Measurements from ENCODE around the gene UTP11. TPM values are rescaled to one million over a fixed set of nuclear protein-coding genes. Genes with fewer than 3 reads are reported as not detected.

Gene UTP11
- total RNA-seq, 1 donor from 2014 or later: 32.6 TPM

DNA sequence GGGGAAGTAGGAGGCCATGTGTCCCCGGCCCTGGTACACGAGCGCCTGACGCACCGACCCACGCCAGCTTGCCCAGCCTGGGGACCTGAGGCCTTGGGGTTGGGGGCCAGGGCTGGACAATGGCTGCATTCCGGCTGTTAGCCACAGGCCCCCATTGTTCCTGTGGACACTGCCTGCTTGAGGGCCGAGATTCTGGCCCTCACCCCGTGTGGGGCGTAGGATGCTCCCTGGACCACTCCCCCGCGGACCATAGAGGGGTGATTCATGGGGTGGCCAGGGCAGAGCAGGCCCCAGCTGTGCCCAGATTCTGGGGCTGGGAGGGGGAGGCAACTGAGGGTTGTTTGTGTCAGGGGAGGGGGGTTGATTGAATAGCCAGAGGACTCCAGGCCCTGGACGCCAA lies 22.3 kb downstream of the UTP11 start:
- no peak overlapping the region for H3K27ac Mint-ChIP-seq (ENCODE audit: unreplicated experiment)
- no peak for DNase-seq (ENCODE audit: extremely low spot score, unreplicated experiment)
- no peak for TF ChIP-seq CTCF (IDR thresholded peaks at IDR 0.05)
- H3K4me1 Mint-ChIP-seq (ENCODE audit: unreplicated experiment): peaks cover 8% of the 10 kb centered on the region
- no peak overlapping the region for H3K4me3 Mint-ChIP-seq (ENCODE audit: unreplicated experiment)
- no peaks in the 10 kb centered on the region for H3K36me3 Mint-ChIP-seq (ENCODE audit: unreplicated experiment)
- peaks cover 6% of the 10 kb centered on the region for H3K27me3 Mint-ChIP-seq (ENCODE audit: unreplicated experiment)
- H3K9me3 Mint-ChIP-seq (ENCODE audit: unreplicated experiment): no peaks in the 10 kb centered on the region

DNA sequence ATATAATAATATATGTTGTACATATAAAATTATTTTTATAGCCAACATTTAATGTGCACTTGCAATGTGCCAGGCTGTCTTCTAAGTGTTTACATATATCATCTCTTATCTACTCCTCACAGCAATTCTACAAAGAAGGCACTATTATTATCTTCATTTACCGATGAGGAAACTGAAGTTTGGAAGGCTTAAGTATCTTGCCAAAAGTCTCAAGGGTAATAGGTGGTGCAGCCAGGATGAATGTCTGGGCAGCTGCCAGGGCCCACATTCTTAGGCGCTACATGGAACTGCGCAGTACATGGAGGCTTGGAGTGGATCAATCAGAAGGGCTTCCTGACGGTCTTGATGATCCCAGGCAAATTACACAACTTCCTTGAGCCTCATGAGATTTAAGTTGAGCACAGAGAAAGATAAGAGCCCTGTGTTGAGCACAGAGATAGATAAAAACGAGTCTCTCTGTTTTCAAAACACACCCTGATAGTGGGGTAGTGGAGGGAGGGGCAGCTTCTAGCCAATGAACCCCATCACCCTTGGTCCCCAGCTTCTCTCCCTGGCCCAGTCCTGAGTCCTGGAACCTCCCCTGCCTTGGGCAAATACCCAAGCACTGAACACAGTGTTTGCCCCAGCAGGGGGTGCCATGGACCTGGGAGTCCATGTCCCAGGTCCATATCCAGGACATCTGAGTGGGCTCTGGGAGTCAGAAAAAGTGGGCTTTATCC lies 24.8 kb downstream of the UTP11 start:
- peaks cover 26% of the 10 kb centered on the region for H3K27me3 Mint-ChIP-seq (ENCODE audit: unreplicated experiment)
- no peaks in the 10 kb centered on the region for H3K36me3 Mint-ChIP-seq (ENCODE audit: unreplicated experiment)
- no peak for DNase-seq (ENCODE audit: extremely low spot score, unreplicated experiment)
- no peaks in the 10 kb centered on the region for H3K4me1 Mint-ChIP-seq (ENCODE audit: unreplicated experiment)
- H3K27ac Mint-ChIP-seq (ENCODE audit: unreplicated experiment): no peak overlapping the region
- H3K4me3 Mint-ChIP-seq (ENCODE audit: unreplicated experiment): no peak overlapping the region
- H3K9me3 Mint-ChIP-seq (ENCODE audit: unreplicated experiment): no peaks in the 10 kb centered on the region
- TF ChIP-seq CTCF (IDR thresholded peaks at IDR 0.05): peak; percentile 22

DNA sequence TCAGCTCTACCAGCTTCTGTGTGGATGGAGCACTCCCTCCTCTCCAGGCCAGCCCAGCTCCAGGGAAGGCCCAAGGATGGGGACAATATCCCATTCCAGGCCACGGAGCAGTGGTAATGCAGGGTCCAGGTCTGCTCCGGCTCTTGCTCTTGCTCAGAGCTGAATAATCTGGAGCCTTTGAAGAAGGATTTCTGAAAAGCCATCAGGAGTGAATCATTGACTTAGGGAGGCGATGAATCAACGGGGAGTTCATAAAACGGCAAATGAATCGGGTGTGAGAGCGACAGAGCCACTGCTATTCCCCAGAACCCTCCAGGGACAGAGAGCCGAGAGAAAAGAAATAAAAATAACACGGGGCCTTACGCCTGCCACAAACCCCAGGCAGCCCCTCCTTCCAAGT lies 26.3 kb downstream of the UTP11 start:
- H3K27me3 Mint-ChIP-seq (ENCODE audit: unreplicated experiment): peaks cover 39% of the 10 kb centered on the region
- no peaks in the 10 kb centered on the region for H3K9me3 Mint-ChIP-seq (ENCODE audit: unreplicated experiment)
- no peak for DNase-seq (ENCODE audit: extremely low spot score, unreplicated experiment)
- no peak overlapping the region for H3K4me3 Mint-ChIP-seq (ENCODE audit: unreplicated experiment)
- H3K27ac Mint-ChIP-seq (ENCODE audit: unreplicated experiment): no peak overlapping the region
- peaks cover 6% of the 10 kb centered on the region for H3K36me3 Mint-ChIP-seq (ENCODE audit: unreplicated experiment)
- peaks cover under 1% of the 10 kb centered on the region for H3K4me1 Mint-ChIP-seq (ENCODE audit: unreplicated experiment)
- TF ChIP-seq CTCF (IDR thresholded peaks at IDR 0.05): no peak

DNA sequence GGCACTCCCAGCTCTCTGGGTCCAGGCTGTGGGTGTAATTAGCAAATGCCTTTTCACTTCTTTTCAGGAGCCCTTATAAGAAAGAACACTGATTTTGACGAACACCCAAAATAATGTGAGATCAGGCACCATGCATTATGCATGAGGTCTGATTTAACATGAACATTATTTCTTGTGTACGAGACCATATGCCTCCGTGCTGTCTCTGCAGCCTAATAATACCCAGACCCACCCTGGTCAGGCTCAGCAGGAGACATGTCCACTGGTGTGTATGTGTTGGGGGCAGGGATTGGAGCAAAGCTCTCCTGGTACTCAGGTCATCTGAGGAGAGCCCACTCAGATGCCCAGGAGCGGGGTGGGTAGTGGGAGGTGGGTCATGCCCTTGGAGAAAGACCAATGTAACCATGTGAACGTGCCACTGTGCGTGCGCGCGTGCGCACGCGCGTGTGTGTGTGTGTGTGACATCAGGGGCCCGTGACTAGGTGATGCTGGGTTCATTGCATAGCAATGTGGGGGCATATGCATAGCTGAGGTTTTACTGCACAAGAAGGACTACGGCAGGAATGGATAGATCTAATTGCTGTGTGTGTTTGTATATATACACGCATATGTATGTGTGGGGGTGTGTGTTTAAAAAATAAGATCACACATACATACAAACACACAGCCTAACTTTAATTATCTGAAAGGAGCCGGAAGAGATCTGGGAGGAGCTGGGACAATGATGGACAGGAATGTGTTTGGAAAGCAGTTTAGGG lies 27.0 kb downstream of the UTP11 start:
- no peaks in the 10 kb centered on the region for H3K9me3 Mint-ChIP-seq (ENCODE audit: unreplicated experiment)
- no peak overlapping the region for H3K27ac Mint-ChIP-seq (ENCODE audit: unreplicated experiment)
- DNase-seq (ENCODE audit: extremely low spot score, unreplicated experiment): no peak
- H3K4me1 Mint-ChIP-seq (ENCODE audit: unreplicated experiment): peaks cover 5% of the 10 kb centered on the region
- no peak for TF ChIP-seq CTCF (IDR thresholded peaks at IDR 0.05)
- H3K36me3 Mint-ChIP-seq (ENCODE audit: unreplicated experiment): peaks cover 6% of the 10 kb centered on the region
- no peak overlapping the region for H3K4me3 Mint-ChIP-seq (ENCODE audit: unreplicated experiment)
- H3K27me3 Mint-ChIP-seq (ENCODE audit: unreplicated experiment): peaks cover 45% of the 10 kb centered on the region
